WTC11 (cell line): ENCODE data around the gene FAM117B. TPM values are rescaled to one million over a fixed set of nuclear protein-coding genes. Genes with fewer than 3 reads are reported as not detected.

Source experiments
- ATAC-seq: fragments of 200-7000 bp; cut with Tn5 transposase; 2 replicates; pipeline ENCODE4 v1.10.0; 2021; ENCODE audit warnings: mild to moderate bottlenecking, moderate library complexity
- CTCF ChIA-PET: fragments of 300-600 bp; sonication (Branson Sonifier 250); formaldehyde crosslinking; loops from one replicate; lab custom pipeline; 2021; ENCODE audit warnings: antibody characterized with exemption; lab: Charles Lee
- POLR2A ChIA-PET: fragments of 350-600 bp; sonication (Branson Sonifier 250); formaldehyde crosslinking; loops from one replicate; lab custom pipeline; 2021; ENCODE audit warnings: antibody characterized with exemption; lab: Charles Lee
- DNase-seq: peaks from one replicate; pipeline ENCODE4 v3.0.0; 2021; ENCODE audit warnings: low spot score
- H3K27ac Mint-ChIP-seq: 2 replicates; pipeline ENCODE4 v1.8.0; 2021; ENCODE audit warnings: mixed read lengths
- H3K27me3 Mint-ChIP-seq: 2 replicates; pipeline ENCODE4 v1.8.0; 2021; ENCODE audit warnings: low read depth, mild to moderate bottlenecking, moderate library complexity, mixed read lengths
- H3K36me3 Mint-ChIP-seq: 2 replicates; pipeline ENCODE4 v1.8.0; 2021; ENCODE audit warnings: mixed read lengths
- H3K4me1 Mint-ChIP-seq: 2 replicates; pipeline ENCODE4 v1.8.0; 2022; ENCODE audit warnings: mixed read lengths
- H3K4me3 Mint-ChIP-seq: 2 replicates; pipeline ENCODE4 v1.8.0; 2021; ENCODE audit warnings: mild to moderate bottlenecking, moderate library complexity, mixed read lengths
- H3K9me3 Mint-ChIP-seq: 2 replicates; pipeline ENCODE4 v1.8.0; 2021; ENCODE audit warnings: mixed read lengths
- ELF4 ChIP-seq: sonication (generic); formaldehyde crosslinking; IDR thresholded peaks from 2 replicates; pipeline ENCODE4 v1.8.1; 2022; ENCODE audit warnings: low read depth, mild to moderate bottlenecking, moderate library complexity, missing genetic modification reagents
- HMGA2 ChIP-seq: fragments of 250-450 bp; sonication (Bioruptor Pico); IDR thresholded peaks from 2 replicates; pipeline ENCODE4 v1.4.0; 2021; ENCODE audit warnings: mild to moderate bottlenecking, moderate library complexity
- IRF2 ChIP-seq: sonication (generic); formaldehyde crosslinking; IDR thresholded peaks from 2 replicates; pipeline ENCODE4 v1.8.0; 2022; ENCODE audit warnings: low read depth, missing genetic modification reagents, borderline replicate concordance
- JUN ChIP-seq: sonication (generic); formaldehyde crosslinking; IDR thresholded peaks from 2 replicates; pipeline ENCODE4 v1.8.0; 2023; ENCODE audit warnings: mild to moderate bottlenecking, missing genetic modification reagents
- NFE2L1 ChIP-seq: sonication (generic); formaldehyde crosslinking; IDR thresholded peaks from 2 replicates; pipeline ENCODE4 v1.8.1; 2023; ENCODE audit warnings: missing genetic modification reagents
- TCF7 ChIP-seq: sonication (generic); formaldehyde crosslinking; IDR thresholded peaks from 2 replicates; pipeline ENCODE4 v1.8.0; 2022; ENCODE audit warnings: mild to moderate bottlenecking, low read depth, missing genetic modification reagents, moderate library complexity
- ZNF232 ChIP-seq: sonication (generic); formaldehyde crosslinking; IDR thresholded peaks from 2 replicates; pipeline ENCODE4 v1.8.0; 2022; ENCODE audit warnings: mild to moderate bottlenecking, missing genetic modification reagents
- ZNF263 ChIP-seq: sonication (generic); formaldehyde crosslinking; IDR thresholded peaks from 2 replicates; pipeline ENCODE4 v1.8.1; 2022; ENCODE audit warnings: low read depth, mild to moderate bottlenecking, moderate library complexity, missing genetic modification reagents
- ZNF423 ChIP-seq: fragments of 250-450 bp; sonication (Bioruptor Pico); IDR thresholded peaks from 2 replicates; pipeline ENCODE4 v2.1.2; 2022; ENCODE audit warnings: mild to moderate bottlenecking, moderate library complexity
- ZNF671 ChIP-seq: fragments of 250-450 bp; sonication (Bioruptor Pico); IDR thresholded peaks from 2 replicates; pipeline ENCODE4 v1.8.0; 2021; ENCODE audit warnings: mild to moderate bottlenecking
- total RNA-seq: library from RNA; stranded (reverse); gene quantifications from 3 replicates; pipeline ENCODE4 v1.2.3, GENCODE V29; 2021
- TF ChIP-seq, protein P1 (sequence below): sonication (generic); formaldehyde crosslinking; IDR thresholded peaks from 2 replicates; pipeline ENCODE4 v1.8.1; 2022; ENCODE audit warnings: mild to moderate bottlenecking, missing genetic modification reagents, moderate library complexity, borderline replicate concordance
- TF ChIP-seq, protein P2 (sequence below): fragments of 250-450 bp; sonication (Bioruptor Pico); IDR thresholded peaks from 2 replicates; pipeline ENCODE4 v2.1.2; 2022; ENCODE audit warnings: mild to moderate bottlenecking, moderate library complexity
- TF ChIP-seq, protein P3 (sequence below): sonication (generic); formaldehyde crosslinking; conservative IDR thresholded peaks from 2 replicates; pipeline ENCODE4 v1.8.1; 2023; ENCODE audit warnings: mild to moderate bottlenecking, low read depth, missing genetic modification reagents, moderate library complexity

FAM117B gene
- total RNA-seq, 1 experiment from 2014 or later = 18.1 TPM

DNA sequence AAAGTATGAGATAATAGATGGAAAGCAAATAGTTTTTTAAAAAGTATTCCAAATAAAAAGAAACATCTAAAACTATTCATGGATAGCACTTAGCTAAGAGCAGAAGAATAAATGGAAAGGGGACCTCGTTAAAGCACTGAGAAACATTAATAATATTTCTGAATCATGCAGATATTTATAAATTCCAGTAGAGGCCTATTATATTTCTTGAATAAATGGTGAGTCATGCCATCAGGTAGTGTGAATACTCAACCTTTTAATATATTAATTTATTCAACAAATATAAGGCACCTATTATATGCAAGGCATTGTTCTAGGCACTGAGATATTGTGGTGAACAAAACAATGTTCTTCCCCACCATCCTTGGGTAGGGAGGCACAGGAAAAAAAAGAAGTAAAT is 183.0 kb downstream of the FAM117B start (continued):
- TF ChIP-seq, protein P1, sequence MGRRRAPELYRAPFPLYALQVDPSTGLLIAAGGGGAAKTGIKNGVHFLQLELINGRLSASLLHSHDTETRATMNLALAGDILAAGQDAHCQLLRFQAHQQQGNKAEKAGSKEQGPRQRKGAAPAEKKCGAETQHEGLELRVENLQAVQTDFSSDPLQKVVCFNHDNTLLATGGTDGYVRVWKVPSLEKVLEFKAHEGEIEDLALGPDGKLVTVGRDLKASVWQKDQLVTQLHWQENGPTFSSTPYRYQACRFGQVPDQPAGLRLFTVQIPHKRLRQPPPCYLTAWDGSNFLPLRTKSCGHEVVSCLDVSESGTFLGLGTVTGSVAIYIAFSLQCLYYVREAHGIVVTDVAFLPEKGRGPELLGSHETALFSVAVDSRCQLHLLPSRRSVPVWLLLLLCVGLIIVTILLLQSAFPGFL (CRISPR knock-in tag) = no peak
- TF ChIP-seq NFE2L1 = no peak
- TF ChIP-seq ELF4 (CRISPR knock-in tag) = no peak
- TF ChIP-seq IRF2 = no peak
- TF ChIP-seq, protein P2, sequence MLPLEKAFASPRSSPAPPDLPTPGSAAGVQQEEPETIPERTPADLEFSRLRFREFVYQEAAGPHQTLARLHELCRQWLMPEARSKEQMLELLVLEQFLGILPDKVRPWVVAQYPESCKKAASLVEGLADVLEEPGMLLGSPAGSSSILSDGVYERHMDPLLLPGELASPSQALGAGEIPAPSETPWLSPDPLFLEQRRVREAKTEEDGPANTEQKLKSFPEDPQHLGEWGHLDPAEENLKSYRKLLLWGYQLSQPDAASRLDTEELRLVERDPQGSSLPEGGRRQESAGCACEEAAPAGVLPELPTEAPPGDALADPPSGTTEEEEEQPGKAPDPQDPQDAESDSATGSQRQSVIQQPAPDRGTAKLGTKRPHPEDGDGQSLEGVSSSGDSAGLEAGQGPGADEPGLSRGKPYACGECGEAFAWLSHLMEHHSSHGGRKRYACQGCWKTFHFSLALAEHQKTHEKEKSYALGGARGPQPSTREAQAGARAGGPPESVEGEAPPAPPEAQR (CRISPR knock-in tag) = no peak
- no peak for TF ChIP-seq ZNF263 (CRISPR knock-in tag)
- no peak for TF ChIP-seq ZNF671 (CRISPR knock-in tag)

DNA sequence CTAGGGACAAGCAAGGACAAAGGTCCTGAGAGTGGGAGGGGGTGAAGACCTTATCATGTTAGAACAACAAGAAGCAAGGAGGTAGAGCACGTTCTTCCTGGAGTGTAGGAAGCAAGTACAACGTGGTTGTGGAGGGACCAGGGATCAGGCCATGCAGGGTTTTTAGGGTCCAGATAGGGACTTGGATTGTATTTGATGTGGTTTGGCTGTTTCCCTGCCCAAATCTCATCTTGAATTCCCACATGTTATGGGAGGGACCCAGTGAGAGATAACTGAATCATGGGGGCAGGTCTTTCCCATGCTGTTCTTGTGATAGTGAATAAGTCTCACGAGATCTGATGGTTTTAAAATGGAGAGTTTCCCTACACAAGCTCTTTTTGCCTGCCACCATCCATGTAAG is 183.6 kb downstream of the FAM117B start:
- DNase-seq (no peak), ATAC-seq (no peak)
- Mint-ChIP-seq H3K9me3 (peaks cover 13% of the 10 kb centered on the region), H3K27ac (no peak overlapping the region), H3K27me3 (no peaks in the 10 kb centered on the region), H3K4me3 (no peak overlapping the region), H3K4me1 (peaks cover 3% of the 10 kb centered on the region), H3K36me3 (peaks cover 13% of the 10 kb centered on the region)
- ChIA-PET CTCF (no interaction called here), POLR2A (no interaction called here)
- TF ChIP-seq HMGA2 (CRISPR knock-in tag) (no peak), ZNF423 (CRISPR knock-in tag) (no peak), JUN (CRISPR knock-in tag) (no peak), TCF7 (CRISPR knock-in tag) (no peak), ZNF232 (no peak)
- TF ChIP-seq, protein P3, sequence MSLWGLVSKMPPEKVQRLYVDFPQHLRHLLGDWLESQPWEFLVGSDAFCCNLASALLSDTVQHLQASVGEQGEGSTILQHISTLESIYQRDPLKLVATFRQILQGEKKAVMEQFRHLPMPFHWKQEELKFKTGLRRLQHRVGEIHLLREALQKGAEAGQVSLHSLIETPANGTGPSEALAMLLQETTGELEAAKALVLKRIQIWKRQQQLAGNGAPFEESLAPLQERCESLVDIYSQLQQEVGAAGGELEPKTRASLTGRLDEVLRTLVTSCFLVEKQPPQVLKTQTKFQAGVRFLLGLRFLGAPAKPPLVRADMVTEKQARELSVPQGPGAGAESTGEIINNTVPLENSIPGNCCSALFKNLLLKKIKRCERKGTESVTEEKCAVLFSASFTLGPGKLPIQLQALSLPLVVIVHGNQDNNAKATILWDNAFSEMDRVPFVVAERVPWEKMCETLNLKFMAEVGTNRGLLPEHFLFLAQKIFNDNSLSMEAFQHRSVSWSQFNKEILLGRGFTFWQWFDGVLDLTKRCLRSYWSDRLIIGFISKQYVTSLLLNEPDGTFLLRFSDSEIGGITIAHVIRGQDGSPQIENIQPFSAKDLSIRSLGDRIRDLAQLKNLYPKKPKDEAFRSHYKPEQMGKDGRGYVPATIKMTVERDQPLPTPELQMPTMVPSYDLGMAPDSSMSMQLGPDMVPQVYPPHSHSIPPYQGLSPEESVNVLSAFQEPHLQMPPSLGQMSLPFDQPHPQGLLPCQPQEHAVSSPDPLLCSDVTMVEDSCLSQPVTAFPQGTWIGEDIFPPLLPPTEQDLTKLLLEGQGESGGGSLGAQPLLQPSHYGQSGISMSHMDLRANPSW (CRISPR knock-in tag) = no peak

Other genes with a start within 250 kb of the FAM117B start
- gene ICA1L, start 236.8 kb downstream of the FAM117B start, total RNA-seq = 2.7 to 3.1 TPM (median 2.8 TPM) in 3 replicates